GM18499 (cell line): ENCODE results near the gene PLCH1.

Source experiments
- ATAC-seq: cut with Tn5 transposase; IDR thresholded peaks from one replicate; pipeline ENCODE4 v1.9.1; 2021; ENCODE audit warnings: moderate number of reproducible peaks; ENCODE audit not compliant: insufficient read depth, unreplicated experiment

The PLCH1 gene

GRCh38 chr3:155364492-155364891 lies 380.4 kb downstream of the PLCH1 start:
- no peak for ATAC-seq

GRCh38 chr3:155363690-155364070 lies 381.2 kb downstream of the PLCH1 start:
- no peak for ATAC-seq

GRCh38 chr3:155362808-155363689 lies 381.8 kb downstream of the PLCH1 start:
- ATAC-seq = no peak

- ATAC-seq = no peak
Measured at GRCh38 chr3:155360281-155360680, 384.6 kb downstream of the PLCH1 start.

- no peak for ATAC-seq
Measured at GRCh38 chr3:155356594-155357370, 388.1 kb downstream of the PLCH1 start.

- no peak for ATAC-seq
Measured at GRCh38 chr3:155354658-155355057, 390.2 kb downstream of the PLCH1 start.

GRCh38 chr3:155352900-155353490 lies 391.9 kb downstream of the PLCH1 start:
- ATAC-seq = peak; percentile 50

- ATAC-seq = no peak
Measured at GRCh38 chr3:155350571-155350970, 394.3 kb downstream of the PLCH1 start.

GRCh38 chr3:155347901-155348300 lies 397.0 kb downstream of the PLCH1 start:
- no peak for ATAC-seq

GRCh38 chr3:155342344-155342743 lies 402.5 kb downstream of the PLCH1 start:
- no peak for ATAC-seq

- ATAC-seq = no peak
Measured at GRCh38 chr3:155339052-155339451, 405.8 kb downstream of the PLCH1 start.

GRCh38 chr3:155335724-155336354 lies 409.0 kb downstream of the PLCH1 start:
- ATAC-seq = peak; percentile 55

GRCh38 chr3:155334914-155335723 lies 409.8 kb downstream of the PLCH1 start:
- ATAC-seq = peak; percentile 90

- no peak for ATAC-seq
Measured at GRCh38 chr3:155334215-155334913, 410.5 kb downstream of the PLCH1 start.

GRCh38 chr3:155332716-155333115 lies 412.2 kb downstream of the PLCH1 start:
- no peak for ATAC-seq

GRCh38 chr3:155331078-155331477 lies 413.8 kb downstream of the PLCH1 start:
- ATAC-seq = no peak

GRCh38 chr3:155330370-155330769 lies 414.5 kb downstream of the PLCH1 start:
- ATAC-seq = no peak

- ATAC-seq = no peak
Measured at GRCh38 chr3:155329513-155330048, 415.3 kb downstream of the PLCH1 start.

- no peak for ATAC-seq
Measured at GRCh38 chr3:155327871-155328270, 417.0 kb downstream of the PLCH1 start.
